ENCODE results near the gene VTCN1.

VTCN1 gene

GRCh38 chr1:117215019-117215418 lies 4.3 kb upstream of the VTCN1 start:
- no peak for DNase-seq (ENCODE audit: low spot score)
- in situ Hi-C loops (cut with MboI; ENCODE audit: low sequenced_read_pairs, unreplicated experiment) = no loop called here
- no peak for TF ChIP-seq CTCF (IDR thresholded peaks at IDR 0.05; ENCODE audit: borderline replicate concordance, control extremely low read depth, extremely low read depth, insufficient read depth, missing control alignments)

GRCh38 chr1:117213046-117213445 lies 2.3 kb upstream of the VTCN1 start:
- TF ChIP-seq CTCF (IDR thresholded peaks at IDR 0.05; ENCODE audit: borderline replicate concordance, control extremely low read depth, extremely low read depth, insufficient read depth, missing control alignments) = no peak
- in situ Hi-C loops (cut with MboI; ENCODE audit: low sequenced_read_pairs, unreplicated experiment) = no loop called here
- DNase-seq (ENCODE audit: low spot score) = no peak

- DNase-seq (ENCODE audit: low spot score) = no peak
- TF ChIP-seq CTCF (IDR thresholded peaks at IDR 0.05; ENCODE audit: borderline replicate concordance, control extremely low read depth, extremely low read depth, insufficient read depth, missing control alignments) = no peak
- in situ Hi-C loops (cut with MboI; ENCODE audit: low sequenced_read_pairs, unreplicated experiment) = no loop called here
These were observed 341 bp downstream of the VTCN1 start for GRCh38 chr1:117210386-117210785.

GRCh38 chr1:117209094-117209493 lies 1.6 kb downstream of the VTCN1 start:
- in situ Hi-C loops (cut with MboI; ENCODE audit: low sequenced_read_pairs, unreplicated experiment) = no loop called here
- no peak for TF ChIP-seq CTCF (IDR thresholded peaks at IDR 0.05; ENCODE audit: borderline replicate concordance, control extremely low read depth, extremely low read depth, insufficient read depth, missing control alignments)
- no peak for DNase-seq (ENCODE audit: low spot score)

- TF ChIP-seq CTCF (IDR thresholded peaks at IDR 0.05; ENCODE audit: borderline replicate concordance, control extremely low read depth, extremely low read depth, insufficient read depth, missing control alignments) = no peak
- in situ Hi-C loops (cut with MboI; ENCODE audit: low sequenced_read_pairs, unreplicated experiment) = no loop called here
- no peak for DNase-seq (ENCODE audit: low spot score)
These were observed 2.1 kb downstream of the VTCN1 start for GRCh38 chr1:117208580-117208979.

GRCh38 chr1:117205368-117205767 lies 5.4 kb downstream of the VTCN1 start:
- in situ Hi-C loops (cut with MboI; ENCODE audit: low sequenced_read_pairs, unreplicated experiment) = no loop called here
- TF ChIP-seq CTCF (IDR thresholded peaks at IDR 0.05; ENCODE audit: borderline replicate concordance, control extremely low read depth, extremely low read depth, insufficient read depth, missing control alignments) = no peak

GRCh38 chr1:117201808-117202207 lies 8.9 kb downstream of the VTCN1 start:
- TF ChIP-seq CTCF (IDR thresholded peaks at IDR 0.05; ENCODE audit: borderline replicate concordance, control extremely low read depth, extremely low read depth, insufficient read depth, missing control alignments) = no peak
- in situ Hi-C loops (cut with MboI; ENCODE audit: low sequenced_read_pairs, unreplicated experiment) = no loop called here
- no peak for DNase-seq (ENCODE audit: low spot score)

More at GRCh38 chr1:117205368-117205767, 5.4 kb downstream of the VTCN1 start:
- no peak for DNase-seq (ENCODE audit: low spot score)

Measured in GM13976 (cell line).